ENCODE data around the gene HDHD2.
"Not testable (repeated sequence)": the region's sequence is repeated elsewhere in the genome, so short reads cannot be mapped to it uniquely, and the experiment has no call there.

Gene HDHD2, protein sequence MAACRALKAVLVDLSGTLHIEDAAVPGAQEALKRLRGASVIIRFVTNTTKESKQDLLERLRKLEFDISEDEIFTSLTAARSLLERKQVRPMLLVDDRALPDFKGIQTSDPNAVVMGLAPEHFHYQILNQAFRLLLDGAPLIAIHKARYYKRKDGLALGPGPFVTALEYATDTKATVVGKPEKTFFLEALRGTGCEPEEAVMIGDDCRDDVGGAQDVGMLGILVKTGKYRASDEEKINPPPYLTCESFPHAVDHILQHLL

DNA sequence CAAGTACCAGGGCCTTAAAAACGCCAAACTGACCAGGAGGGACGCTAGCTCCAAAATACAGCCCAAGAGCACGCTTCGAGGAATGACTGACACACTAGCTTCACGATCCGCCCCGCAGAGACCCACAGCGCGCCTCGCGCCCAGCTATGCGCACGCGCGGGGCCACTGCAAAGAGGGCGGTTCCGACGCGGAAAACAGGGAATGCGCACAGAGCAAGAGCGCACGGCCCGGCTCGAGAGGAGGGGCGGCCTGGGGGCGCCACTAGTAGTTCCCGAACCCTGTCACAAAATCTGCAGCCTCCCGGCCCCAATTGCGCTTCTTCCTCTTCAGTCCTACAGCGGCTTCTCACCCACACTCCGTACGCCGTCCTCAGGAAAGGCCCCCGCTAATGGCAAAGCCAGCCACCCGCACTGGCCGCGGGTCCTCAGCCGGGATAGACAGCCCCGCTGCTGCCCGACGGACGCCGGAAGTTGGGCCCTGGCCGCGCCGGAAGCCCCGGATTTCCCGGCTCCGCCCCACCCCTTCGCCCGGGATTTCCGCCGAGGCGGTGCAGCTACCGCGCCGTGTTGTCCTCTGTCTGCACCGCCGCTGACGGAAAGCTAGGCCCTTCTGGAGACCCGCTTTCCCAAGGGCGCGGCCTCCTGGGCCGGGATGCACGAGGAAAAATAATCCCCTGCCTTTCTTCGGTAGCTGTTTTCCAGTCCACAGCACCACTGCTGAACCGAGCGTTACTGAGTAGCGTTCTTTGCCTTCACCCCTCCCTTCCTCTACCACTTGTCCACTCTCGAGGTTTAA, at the start of gene HDHD2:
Gene HDHD2 (minus strand): TSS at position 472 of the 795 bp plus-strand sequence. CDS start 14,061 bp downstream, outside the sequence.
- DNase-seq: peak; percentile 84

DNA sequence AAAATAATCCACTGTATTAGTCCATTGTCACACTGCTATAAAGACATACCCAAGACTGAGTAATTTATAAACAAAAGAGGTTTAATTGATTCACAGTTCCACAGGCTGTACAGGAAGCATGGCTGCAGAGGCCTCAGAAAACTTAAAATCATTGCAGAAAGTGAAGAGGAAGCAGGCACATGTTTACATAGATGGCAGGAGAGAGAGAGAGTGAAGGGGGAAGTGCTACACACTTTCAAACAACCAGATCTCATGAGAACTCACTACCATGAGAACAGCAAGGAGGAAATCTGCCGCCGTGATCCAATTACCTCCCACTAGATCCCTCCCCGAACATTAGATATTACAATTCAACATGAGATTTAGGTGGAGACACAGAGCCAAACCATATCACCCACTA, 45.7 kb upstream of the HDHD2 start:
- peak; percentile 56 for DNase-seq

DNA sequence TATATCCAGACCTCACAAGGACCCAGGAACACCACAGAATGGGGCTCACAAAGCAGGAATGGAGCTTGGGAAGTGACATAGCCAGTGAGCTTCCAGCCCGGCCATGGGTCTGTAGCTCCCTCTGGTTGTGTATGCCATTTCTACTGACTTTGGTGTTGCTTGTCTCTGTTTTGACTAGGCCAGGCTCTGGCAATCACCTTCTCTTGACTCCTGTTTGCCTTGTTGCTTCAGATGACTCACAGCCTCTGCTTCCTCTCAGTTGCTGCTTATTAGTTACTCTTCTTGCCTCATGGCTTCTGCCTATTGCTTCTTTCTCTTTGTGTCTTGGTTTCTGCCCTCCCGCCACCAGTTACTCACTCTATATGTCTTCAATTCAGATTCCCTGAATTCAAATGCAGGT, 41.7 kb upstream of the HDHD2 start:
- no peak for DNase-seq

DNA sequence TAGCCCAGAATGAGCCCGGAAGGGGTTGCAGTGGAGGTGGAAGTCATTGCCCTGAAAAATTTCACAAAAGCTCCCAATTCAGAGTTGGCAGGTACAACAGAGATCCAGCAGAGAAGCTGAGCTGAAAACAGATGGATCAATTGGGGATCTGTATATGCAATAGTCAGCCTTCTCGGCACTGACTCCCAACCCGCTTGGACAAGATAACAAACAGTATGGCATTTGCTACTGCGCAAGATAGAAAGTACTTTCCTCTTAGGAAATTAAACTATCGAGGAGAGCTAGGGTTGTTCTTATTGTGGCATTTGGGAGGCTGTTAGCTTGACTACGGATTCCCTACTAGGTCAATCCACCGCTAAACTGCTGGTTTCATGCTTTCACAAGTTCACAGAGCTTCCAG, 37.4 kb upstream of the HDHD2 start:
- DNase-seq: no peak

DNA sequence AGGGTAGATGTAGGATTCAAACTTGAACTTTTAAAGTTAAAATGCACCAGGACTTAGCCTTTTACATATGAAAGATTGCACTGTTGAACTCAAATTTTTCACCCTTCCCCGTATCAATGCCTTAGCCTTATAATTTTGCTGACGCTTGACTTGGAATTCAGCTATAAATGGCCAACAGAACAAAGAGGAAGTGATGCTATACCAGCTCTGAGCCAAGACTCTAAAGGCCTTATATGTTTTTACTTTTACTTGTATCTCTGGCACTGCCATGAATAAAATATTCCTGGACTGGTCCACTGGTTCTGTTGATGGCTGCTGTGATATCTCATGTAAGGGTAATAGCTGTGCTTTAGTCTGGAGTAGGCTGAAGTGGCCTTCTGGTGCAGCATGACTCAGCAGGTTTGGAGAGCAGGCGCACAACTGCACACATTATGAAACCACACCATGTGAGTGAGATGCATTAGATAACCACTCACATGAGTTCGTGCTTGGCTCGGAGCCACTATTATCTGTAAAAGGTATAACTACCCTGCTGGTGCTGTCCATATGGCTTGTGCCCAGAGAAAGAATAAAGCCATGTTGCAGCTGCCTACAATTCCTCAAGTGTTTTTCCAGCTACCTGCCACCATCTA, 34.2 kb upstream of the HDHD2 start:
- no peak for DNase-seq

DNA sequence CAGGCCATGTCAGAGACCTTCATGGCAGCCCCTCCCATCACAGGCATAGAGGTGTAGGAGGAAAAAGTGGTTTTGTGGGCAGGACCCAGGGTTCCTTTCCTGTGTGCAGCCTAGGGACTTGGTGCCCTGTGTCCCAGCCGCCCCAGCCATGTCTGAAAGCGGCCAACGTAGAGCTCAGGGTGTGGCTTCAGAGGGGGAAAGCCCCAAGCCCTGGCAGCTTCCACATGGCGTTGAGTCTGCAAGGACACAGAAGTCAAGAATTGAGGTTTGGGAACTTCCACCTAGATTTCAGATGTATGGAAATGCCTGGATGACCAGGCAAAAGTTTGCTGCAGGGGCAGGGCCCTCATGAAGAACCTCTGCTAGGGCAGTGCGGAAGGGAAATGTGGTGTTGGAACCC, 31.9 kb upstream of the HDHD2 start:
- not testable (repeated sequence) for DNase-seq

DNA sequence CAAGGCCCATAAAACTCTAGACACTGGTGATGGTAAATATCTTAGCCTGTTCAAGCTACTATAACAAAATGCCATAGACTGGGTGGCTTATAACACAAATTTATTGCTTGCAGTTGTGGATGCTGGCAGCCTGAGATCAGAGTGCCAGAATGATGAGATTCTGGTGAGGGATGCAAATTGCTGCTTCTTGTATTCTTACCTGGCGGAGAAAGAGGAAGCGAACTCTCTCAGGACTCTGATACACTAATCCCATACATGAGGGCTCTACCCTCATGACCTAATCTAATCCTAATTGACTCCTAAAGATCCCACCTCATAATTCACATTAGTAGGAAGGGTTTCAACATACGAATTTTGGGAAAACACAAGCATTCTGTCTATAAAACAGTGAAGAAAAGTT, 30.5 kb upstream of the HDHD2 start:
- no peak for DNase-seq

DNA sequence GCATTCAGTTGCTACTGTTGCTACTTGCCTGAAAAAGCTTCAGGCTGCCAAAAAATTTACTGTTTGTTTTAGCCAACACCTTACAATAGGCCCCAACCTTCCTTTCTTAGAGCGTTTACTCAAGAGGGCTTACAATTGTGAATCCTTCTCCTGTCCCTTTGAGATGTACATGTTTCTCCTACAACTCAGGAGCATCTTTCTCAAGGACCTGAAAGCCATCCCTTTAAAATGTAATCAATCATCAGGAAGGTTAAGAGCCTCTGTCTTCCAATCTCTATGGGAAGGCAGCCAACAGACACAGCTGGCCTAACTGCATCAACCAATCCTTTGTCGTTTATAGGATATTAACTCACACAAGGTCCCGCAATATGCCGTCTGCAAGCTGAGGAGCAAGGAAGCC, 29.2 kb upstream of the HDHD2 start:
- DNase-seq: peak; percentile 77

DNA sequence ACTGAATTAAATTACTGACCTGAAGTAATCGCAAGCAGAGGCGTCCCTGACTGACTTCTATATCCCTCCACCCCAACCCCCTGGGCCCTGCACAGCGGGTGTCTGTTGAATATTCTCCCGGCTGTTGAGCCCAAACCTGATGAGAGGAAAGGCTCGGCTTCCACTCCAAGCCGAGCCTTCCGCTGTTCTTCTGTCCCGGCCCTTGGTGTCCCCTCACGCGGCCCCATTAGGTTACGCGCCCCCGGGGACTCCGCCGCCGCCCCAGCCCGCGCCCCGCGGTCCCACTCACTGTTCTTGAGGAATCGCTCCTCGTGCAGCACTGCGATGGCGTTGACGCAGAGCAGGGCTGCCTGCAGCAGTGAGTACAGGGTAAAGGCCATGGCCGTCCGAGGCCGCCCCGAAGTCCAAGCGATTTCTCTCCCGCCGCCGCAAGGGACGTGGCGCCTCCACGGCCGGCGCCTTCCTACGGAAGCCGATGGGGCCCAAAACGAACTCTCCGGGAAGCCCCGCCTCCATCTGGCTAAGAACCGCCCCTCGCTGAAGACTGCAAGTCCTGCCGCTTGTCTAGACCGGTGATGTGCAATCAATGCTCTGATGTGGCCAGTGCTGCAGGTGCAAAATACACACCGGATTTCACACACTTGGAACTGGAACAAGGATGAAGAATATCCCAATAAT, 25.7 kb upstream of the HDHD2 start, which contains the start of gene IER3IP1:
Gene IER3IP1 (minus strand): TSS at position 467 of the 678 bp plus-strand sequence. CDS start 87 bp downstream, at position 380.
- peak; percentile 90 for DNase-seq

DNA sequence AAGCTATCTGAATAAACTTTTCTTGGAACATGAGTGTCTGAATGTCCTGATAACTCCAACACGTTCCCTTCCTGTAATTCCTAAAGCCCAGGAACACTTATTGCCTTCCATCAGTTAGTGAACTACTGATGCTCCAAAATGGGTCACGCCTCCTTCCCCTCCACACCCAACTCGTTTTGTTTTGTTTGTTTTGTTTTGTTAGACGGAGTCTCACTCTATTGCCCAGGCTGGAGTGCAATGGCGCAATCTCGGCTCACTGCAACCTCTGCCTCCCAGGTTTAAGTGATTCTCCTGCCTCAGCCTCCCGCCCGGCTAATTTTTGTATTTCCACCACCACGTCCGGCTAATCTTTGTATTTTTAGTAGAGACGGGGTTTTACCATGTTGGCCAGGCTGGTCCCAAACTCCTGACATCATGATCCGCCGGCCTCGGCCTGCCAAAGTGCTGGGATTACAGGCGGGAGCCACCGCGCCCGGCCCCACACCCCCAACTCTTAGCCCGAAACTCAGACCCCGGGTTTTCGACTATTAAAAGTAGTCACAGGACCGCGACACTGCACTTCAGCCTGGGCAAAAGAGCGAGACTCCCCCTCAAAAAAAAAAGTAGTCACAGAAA, 25.1 kb upstream of the HDHD2 start:
- peak; percentile 37 for DNase-seq

DNA sequence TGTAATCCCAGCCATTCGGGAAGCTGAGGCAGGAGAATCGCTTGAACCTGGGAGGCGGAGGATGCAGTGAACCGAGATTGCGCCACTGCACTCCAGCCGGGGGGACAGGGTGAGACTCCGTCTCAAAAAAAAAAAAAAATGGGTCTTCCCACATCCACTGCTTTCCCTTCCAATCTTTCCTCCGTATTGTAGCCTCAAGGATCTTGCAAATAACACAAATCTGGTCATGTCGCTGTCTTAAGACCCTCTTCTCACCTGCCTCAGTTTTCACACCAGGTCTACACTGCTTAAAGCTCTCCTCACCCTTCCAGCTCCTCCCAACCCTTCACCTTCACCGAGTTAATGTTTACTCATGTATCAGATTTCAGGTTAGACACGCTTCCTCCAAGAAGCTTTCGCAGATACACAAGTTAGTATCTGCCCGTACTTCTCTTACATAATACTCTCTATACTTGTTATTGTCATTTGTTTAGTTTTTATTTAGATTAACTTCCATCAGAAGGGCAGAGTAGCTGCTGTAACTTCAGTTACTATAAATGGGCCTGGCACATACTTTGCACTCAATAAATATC, 24.3 kb upstream of the HDHD2 start:
- DNase-seq: no peak

DNA sequence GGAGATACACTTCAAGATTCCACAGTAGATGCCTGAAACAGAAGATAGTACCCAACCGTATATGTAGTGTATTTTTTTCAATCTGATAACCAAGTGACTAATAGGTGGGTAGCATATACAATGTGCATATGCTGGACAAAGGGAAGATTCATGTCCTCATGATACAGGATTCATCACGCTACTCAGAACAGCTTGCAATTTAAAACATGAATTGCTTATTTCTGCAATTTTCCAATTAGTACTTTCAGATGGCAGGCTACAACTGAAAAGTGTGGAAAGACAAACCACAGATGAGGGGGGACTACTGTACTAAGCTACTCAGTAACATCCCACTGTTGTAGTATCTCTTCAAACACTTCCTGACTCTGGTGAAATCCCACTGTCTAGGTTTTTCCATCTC, 22.2 kb upstream of the HDHD2 start:
- no peak for DNase-seq

DNA sequence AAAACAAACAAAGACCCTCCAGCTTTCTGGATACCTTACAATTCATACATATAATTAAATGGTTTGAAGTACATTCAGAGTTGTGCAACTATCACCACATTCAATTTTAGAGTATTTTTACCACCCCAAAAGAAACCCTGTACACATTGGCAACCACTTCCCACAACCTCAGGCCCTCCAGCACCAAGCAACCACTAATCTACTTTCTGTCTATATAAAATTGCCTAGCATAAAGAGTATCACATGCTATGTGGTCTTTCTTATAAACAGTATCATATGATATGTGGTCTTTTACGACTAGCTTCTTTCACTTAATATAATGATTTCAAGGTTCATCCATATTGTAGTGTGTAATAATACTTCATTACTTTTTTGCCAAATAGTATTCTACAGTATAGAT, 18.6 kb upstream of the HDHD2 start:
- DNase-seq: no peak

DNA sequence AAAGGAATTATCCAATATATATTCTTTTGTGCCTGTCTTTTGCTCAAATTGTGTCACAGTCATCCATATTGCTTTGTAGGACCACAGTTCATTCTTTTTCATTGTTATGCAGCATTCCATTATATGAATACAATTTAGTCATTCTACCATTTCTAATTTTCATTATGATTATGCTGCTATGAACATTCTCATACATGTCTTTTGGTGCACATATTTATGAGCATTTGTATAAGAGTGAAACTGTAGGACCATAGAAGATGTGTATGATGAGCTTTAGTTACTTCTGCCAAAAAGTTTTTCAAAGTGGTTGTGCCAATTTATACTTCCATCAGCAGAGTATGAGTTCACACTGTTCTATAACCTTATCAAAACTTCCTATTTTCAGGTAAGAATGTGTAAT, 18.2 kb upstream of the HDHD2 start:
- DNase-seq: no peak

DNA sequence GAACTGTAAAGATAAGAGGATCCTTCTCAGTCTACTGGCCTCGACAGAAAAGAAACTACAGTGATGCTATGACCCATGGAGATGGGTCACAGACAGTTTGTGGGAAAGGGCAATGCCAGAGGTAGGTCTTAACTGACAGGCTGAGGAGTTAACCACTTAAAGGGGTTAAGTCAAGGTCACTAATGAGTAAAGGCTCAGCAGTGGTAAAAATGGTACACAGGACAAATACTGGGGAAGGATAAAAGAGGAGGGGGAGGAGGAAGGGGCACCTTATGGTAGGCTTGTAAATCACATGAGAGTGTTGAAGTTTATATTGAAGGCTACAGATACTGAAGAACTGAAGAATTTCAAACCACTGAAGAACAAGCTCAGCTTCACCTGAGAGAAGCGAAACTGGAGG, 16.0 kb upstream of the HDHD2 start:
- peak; percentile 32 for DNase-seq

DNA sequence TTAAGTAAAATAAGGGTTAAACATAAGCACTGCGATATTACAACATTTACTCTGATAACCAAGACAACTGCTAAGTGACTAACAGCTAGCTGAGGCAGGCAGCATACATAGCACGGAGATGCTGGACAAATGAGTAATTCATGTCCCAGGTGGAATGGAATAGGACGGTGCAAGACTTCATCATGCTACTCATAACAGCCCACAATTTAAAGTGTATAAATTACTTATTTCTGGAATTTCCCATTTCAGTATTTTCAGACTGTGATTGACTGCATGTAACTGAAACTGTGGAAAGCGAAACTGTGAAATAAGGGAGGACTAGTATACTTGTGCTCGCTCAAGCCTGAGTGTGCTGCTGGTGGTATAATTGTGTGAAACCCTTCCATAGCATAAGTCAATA, 12.9 kb upstream of the HDHD2 start:
- no peak for DNase-seq

DNA sequence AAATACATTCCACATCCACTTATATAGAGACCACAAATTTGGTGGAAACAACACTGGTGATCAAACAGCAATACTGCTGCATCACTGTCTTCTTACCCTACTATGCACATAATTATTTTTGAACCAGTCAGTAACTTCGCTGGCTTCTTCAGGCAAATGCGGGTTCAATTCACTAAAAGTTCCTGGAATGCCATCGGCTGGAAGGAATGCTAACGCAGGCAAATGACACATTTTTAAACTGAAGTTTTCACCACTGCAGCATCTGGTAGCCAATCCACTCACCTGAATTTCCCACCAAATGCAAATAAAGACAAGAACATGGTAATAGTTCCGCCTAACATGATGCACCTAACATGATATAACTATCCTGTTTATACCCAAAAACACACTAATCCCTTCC, 10.0 kb upstream of the HDHD2 start:
- no peak for DNase-seq

DNA sequence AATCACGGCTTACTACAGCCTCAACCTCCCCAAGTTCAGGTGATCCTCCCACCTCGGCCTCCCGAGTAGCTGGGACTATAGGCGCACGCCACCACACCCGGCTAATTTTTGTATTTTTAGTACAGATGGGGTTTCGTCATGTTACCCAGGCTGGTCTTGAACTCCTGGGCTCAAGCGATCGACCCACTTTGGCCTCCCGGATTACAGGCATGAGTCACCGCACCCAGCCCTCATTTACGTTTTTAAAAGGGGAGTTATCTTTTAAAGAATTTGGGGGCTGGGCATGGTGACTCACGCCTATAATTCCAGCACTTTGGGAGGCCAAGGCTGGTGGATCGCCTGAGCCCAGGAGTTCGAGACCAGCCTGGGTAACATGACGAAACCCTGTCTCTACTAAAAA, 8.1 kb upstream of the HDHD2 start:
- DNase-seq: not testable (repeated sequence)

DNA sequence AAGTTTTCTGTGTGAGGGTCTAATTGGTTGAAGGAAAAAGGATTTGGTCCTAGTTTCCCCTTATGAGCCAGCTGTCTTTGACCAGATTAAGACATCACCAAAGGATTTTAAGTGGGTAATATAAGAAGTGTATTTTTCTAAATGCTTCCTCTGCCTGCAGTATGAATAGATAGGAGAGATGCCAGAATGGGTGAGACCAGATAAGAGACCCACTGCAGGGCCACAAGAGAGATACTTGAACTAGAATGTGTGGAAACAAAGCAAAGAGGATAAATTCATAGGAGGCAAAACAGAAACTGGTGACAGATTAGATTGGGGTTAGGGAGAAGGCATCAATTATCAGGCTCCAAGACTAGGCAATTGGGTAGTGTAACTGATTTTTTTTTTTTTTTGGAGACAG, 1.1 kb upstream of the HDHD2 start:
- DNase-seq: no peak

DNA sequence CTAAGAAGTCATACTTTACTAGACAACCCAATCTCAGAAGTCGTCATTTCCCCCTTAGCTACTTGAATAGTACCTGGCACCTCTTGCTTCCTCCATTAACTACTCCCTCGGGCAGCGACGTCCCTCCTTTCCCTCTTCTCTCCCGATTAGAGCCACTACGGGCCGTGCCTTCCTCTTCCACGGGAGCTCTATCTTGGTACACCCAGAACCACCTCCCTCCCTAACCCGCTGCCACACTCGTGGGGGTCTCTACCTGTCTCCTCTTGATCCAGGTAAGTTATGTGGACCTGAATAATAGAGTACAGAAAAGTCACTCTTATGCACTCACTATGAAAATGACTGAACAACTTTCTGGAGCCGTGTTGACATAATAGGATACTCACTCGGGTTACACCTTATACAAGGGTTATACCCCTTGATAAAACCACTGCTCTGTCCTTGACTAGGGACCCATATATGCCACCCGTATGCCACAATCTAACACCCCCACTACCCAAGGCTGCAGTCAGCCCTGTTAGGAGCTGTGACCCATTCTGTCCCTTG, 595 bp upstream of the HDHD2 start:
- DNase-seq: peak; percentile 52

DNA sequence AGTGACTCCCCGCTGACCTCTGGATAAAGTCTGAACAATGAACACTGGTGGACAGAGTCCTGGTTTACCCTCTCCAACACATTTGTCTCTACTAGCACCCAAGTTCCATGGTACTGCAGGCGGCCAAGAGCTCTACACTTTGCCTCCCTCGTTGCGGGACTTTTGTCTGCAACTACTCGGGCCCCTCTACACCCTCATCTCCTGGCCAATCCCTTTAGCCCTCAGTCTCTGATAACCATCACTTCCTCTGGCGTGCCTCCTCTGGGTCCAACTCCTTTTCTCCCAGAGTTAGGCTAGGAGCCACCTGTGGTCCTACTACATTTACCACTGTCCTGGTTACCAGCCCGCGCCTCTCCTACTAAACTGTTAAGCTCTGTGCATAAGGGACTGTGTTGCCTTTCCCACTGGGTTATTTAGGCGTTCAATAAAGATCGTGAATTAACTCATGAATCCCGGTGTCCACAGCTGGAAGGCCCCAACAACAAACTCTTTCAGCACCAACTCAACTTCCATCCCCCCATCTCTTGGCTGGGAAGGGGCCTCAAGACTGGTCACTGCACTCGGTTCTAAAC, 757 bp downstream of the HDHD2 start:
- peak; percentile 41 for DNase-seq

DNA sequence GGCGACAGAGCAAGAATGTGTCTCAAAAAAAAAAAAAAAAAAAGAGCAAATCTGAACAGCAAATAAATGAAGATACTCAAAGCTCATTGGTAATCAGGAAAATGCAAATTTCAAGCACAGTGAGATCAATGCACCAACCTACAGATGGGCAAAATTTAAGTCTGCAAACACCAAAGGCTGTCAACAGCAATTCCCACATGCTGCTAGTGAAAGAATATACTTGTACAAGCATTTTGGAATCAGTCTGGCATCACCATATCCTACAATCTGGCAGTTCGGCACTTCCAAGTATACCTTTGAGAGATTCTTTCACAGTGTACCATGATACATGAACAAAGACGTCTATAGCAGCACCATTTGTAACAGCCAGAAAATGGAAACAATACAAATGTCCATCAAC, 4.1 kb downstream of the HDHD2 start:
- DNase-seq: no peak

Measured in NCI-H82 (cell line).